Epithelial cell of prostate (primary cell): Measurements from ENCODE around the gene UBR4.

Source experiments
- DNase-seq: peaks from one replicate; pipeline ENCODE4 v3.0.0-alpha.2; 2011; ENCODE audit warnings: low read depth, low spot score
- H3K27ac ChIP-seq: fragments of 450-650 bp; 2 replicates; pipeline ENCODE4 v1.5.1; 2017; ENCODE audit warnings: mild to moderate bottlenecking

Gene UBR4

DNA sequence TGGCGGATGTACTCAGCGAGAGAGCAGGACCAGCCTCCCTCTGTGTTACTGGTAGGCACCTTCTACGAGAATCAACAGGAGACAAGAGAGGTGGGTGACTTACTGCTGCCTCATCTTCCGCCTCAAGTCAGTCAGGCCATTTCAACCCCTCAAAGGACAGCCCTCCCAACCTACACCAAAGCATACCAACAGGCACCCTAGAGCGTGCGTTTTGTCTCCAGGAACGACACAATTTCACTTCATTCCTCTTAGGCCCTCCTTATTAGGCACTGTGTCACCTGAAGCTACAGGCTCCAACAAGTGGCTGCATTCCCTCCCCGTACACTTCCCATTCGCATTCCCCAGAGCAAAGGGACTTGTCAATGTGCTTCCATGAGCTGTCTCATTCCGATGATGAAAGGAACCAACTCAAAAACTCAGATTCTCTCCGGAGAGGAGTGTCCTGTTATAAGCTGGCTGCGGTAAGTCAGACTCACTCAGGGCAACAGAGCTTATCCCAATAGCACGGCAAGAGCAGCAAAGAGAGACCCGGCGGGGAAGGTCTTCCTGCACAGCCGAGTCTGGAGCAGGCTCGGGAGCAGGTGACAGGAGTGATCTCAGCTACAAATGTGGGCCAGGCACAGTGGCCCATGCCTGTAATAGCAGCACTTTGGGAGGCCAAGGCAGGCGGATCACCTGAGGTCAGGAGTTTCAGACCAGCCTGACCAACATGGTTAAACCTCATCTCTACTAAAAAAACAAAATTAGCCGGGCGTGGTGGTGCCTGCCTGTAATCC is 133.0 kb downstream of the UBR4 start:
- no peak overlapping the region for H3K27ac ChIP-seq
- DNase-seq, result no peak

DNA sequence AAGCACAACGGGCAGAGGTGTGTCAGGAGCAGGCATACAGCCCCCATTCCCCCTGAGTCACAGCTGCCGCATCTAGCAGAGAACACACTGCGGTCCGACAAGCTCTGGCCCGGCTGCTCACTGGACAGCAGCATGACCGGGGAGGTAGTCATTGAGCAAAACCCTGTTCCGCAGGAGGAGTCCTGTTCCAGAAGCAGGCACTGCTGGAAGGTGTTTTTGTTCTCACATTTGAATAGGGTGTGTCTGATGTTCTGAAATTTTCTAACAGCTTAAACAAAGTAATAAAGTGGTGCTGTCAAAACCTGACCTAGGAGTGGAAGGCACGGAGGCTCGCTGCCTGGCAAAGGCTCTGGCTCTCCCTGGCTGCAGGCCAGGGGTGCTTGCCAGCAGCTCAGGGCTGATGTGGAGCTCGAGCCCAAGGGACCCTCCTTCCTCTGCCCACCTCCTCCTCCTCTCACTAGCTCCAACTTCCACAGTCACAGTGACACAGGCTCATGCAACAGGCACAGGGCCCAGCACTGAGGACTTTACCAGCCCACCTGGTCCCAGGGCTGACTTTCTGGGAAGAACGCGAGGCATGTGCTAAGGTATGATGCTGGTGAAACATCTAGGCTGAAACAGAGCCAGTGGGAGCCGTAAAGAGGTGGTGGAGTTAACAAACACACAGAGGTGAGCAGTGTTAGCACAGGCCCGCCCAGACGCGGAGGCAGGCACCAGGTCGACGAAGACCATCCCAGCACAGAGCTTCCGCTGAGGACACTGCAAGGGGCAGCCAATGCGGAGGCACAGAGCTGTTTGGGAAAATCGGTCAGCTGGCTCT is 135.0 kb downstream of the UBR4 start:
- peak; percentile 82 for DNase-seq
- H3K27ac ChIP-seq, result peak overlapping the region; percentile 81

DNA sequence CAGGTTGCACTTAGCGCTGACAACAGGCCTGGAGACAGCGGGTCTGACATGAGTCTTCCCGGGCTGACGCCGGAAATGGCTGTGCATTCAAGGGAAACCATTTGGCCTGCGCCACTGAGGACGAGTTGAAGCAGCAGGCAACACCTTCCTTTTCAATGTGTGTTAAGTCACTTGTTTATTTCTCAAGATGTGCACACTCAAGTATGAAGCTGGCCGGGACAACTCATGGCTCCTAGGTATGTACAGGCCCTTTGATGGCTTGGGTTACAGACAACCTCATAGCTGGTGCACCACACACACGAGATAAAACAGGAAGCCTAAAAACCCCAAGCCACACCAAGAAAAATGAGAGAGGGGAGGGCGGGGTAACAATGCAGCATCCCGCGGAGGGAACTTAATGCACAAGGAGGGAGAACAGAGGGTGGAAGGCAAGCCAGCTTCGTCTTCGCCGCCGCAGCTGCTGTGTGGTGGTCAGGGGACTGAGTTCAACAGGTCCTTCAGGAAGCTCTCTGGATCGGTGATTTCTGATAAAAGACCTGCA is 135.6 kb downstream of the UBR4 start:
- DNase-seq, result no peak
- H3K27ac ChIP-seq, result peak overlapping the region; percentile 81

DNA sequence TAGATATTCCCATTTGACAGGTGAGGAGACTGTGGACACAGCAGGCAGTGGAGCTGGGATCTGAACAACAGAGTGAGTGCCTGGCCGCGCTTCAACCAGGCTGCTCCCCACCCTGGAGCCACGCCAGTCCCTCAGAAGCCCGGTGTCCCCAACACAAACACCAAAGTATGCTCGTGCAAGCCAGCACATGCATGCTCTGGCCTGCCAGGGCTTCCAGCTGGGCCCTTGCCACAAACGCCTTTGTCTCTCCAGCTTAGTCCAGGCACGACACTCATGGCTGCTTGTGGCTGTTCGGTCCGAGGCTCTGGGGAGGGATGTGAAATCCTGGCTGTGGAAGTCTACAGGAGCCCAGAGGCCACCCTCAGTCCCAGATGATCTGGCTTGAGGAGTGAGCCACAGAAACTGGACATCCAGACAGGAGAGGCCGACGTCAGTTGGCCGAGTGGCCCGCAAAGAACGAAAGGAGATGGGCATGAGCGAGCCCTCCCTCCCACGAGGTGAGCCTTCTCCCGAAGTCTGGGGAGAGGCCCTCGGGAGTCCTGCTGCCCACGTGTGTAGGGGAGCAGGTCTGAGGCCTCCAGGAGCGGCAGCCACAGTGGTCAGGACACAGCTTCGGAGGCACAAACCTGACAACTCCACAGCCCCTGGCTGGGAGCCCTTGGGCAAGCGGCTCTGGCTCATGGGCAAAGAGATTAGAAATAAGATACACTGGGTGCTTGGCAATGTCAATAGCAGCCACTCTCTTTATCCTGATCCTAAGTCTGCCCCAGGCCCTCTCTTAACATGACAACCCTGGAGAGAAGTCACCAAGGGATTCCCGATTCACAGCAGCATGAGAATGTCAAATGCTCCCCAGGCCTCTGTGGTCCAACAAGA is 136.5 kb downstream of the UBR4 start:
- peak overlapping the region; percentile 81 for H3K27ac ChIP-seq
- no peak for DNase-seq

DNA sequence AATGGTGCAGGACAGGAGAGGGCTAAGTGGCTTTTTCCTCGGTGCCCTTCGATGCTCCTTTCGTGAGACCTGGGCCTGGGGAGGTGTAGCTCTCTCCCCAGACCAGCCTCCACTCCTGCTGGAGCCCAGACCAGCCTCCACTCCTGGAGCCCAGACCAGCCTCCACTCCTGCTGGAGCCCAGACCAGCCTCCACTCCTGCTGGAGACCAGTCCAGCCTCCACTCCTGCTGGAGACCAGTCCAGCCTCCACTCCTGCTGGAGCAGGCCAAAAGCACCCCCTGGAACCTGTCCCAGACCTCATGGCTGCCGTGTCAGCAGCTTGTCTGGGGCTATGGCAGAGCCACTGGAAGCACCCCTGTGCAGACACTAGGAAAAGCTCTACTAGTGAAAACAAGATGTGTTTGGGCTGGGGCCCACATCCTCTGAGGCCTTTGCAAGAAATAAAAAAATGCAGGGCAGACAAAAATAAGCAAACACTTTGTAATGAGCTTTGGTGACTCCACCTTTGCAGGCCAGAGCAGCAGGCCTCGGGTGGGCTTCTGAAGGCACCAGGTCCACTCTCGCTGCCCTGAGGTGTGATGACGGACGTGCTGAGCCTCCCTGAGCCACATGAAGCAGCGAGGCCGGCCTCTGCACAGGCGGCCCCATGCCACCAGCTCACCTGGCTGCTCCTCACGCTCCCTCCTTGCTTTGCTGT is 137.6 kb downstream of the UBR4 start:
- H3K27ac ChIP-seq, result no peak overlapping the region
- DNase-seq, result no peak

DNA sequence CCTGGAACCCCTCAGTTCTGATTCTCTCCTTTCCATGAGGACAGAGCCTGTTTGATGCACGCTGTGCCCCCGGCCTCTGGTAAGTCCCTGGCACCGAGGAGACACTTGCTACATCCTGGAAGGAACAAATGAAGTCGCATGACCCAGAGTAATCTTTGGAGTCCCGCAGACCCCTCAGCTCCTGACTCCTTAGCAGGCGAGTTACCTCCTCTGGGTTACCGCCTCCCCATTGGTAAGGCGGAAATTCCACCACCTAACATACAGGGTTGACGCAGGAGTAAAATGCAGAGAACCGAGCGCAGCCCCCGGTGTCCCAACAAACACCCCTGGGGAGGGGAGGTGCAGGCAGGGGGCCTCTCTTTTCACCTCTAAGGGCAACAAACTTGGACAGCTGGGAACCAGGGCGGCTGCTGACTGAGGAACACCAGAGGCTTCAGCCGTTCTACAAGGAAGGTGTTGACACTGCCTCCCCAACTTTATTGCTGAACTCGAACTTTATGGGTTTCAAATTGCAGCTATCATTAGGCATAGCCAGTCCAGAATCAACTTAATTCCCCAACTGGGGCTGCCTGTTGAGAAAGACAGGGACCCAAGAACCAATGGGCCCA is 138.3 kb downstream of the UBR4 start:
- no peak overlapping the region for H3K27ac ChIP-seq
- DNase-seq, result no peak

DNA sequence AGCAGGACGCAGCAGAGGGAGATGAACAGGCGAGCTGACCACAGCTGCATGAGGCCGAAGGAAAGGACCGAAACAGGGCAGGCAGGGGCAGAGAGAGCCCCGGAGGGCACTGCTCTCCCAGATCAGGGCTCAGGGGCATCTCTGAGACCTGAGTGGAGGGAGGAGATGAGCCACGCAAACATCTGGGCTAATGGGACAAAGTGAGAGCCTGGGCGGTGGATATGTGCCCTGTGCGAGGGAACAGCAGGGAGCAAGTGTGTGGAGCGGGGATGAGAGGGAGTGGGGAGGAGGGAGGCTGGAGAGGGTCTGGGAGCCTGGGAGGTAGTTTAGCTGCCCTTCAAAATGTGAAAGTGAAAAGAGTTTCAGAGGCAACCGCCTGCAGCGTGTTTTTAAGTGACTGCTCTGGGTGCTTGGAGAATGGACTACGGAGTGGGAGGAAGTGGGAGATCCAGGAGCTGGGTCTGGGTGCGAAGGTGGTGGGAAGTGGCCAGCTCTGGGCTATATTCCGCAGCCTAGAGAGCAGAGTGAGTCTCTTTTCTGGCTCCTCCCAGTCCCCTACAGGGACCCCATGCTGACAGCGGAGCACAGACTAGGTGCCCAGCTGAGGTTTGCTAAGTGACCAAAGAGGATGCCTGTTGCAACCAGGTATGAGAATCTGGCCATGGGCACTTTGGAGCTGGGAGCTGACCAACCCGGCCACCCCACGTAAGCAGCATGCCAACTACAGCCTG is 139.0 kb downstream of the UBR4 start:
- DNase-seq, result no peak
- H3K27ac ChIP-seq, result no peak overlapping the region

DNA sequence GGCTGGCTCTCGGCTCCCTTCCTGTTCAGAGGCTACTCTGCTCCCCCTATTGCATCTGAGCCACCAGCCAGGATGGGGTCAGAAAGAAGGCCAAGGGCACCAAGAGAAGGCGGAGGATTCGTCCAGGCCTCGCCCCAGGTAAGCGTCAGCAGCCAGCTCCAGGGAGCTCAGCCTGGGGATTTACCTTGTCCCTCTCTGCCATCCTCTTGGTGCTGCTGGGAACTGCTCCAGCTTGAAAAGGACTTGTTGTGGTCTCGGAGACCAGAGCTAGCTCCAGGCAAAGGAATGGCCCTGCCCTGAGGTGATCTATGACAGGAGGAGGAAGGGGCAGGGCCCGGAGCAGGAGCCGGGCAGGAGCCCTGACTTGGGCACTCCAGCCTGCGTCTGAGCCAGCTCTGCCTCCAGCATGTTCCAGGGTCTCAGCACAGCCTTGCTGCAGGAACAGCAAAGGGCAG is 139.8 kb downstream of the UBR4 start:
- no peak for DNase-seq
- H3K27ac ChIP-seq, result no peak overlapping the region

DNA sequence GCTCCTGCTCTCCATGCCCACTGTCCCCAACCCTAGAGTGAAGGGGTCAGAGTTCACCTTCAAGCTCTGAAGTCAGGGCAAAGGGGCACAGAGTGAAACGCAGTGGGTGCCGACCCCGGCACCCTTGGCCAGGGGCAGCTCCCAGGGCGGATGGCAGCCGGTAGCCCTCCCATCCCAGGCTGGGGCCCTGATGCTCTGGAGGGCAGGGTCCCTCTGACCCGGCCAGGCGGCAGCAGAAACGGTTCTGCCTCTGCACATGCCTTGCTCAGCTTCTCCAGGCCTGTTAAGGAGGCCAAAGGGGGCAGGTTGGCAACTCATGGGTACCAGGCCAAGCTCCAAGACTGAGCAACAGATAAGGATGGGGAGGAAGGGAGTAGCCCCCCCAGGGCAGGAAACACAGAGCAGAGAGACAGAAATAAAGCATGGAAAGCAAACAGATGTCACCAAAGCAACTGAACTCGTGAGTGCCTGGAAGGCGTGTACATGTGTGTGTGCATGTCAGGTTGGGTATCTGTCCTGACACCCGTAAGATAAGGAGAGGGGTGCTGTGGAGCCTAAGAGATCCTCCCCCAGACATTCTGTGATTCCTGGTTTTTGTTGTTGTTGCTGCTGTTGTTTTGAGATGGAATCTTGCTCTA is 141.3 kb downstream of the UBR4 start:
- no peak for DNase-seq
- no peak overlapping the region for H3K27ac ChIP-seq

DNA sequence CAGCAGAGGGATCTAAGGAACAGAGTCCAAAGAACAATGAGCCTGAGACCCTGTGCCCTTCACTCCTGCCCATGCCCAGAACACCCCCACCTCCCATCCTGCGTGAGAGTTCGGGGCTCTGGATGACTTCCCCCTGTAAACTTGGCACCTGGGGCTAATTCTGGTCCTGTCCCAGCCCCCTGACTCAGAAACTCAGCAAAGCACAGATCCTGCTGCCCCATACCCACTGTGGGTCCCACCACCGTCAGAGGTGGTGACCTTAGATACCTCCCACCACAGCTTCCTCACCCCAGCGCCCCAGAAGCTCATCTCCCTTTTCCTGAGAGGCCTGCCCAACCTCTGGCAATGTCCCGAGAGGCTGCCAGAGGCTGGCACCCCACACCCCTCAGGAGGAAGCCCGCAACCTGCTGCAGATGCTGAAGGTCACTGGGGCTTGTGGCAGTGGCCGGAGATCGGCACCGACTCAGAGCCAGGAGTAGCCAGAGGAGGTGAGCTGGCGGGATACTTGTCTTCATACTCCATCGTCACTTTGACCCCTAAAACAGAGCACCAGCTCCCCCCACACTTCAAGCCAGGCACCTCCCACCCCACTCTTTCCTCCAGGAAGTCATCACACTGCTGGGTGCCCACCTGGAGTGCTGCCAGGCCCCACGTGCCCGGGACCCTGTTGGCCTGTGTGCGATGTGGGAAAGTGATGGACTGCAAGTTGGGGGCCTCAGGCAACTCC is 142.0 kb downstream of the UBR4 start:
- H3K27ac ChIP-seq, result no peak overlapping the region

DNA sequence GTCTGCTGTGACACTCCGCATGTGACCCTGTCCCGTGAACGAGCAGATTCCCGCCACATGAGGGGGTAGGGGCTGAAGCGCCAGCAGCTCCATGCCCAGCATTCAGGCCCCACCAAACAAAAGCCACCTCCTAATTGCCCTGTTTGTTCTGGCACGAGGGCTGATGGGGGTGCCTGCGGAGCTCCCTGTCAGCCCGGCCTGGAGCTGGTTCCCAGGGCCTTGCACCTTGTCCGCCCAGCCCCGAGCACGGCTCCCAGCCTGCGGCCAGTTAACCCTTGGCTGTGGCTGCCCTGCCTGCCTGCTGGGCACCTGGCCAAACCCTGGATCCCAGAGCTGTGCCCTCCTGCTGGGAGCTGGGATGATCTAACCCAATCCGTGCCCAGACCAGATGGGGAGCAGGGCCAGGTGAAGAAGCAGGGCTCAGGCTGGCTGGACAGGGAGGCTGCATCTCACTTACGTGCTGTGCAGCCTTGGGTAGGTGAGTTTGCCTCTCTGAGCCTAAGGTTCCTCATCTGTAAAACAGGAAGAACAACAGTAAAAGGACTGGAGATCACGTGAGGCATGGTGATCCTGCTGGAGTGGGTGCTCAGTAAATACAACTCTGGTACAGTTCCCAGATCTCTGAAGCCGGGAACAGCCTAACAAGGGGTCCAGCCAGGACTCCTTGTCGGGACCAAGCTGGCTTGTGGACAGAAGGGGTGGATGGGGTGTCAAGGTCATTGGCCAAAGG is 142.7 kb downstream of the UBR4 start:
- DNase-seq, result no peak
- no peak overlapping the region for H3K27ac ChIP-seq

More for the DNA sequence above, 142.0 kb downstream of the UBR4 start:
- DNase-seq, result no peak

DNA sequence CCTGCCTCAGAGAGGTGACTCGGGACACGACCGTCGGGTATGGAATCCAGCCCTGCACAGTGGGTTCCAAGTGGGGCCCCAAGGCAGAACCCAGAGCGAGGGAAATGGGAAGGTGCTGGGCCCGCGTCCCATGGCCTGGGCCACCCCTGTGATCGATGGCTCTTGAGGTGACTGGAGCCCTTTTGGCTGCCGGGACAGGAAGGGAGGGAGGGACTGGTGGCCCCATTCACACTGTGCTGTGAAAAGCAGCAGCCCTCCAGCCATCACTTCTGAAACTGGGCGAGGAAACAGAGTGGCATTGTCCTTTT is 143.2 kb downstream of the UBR4 start:
- no peak overlapping the region for H3K27ac ChIP-seq

DNA sequence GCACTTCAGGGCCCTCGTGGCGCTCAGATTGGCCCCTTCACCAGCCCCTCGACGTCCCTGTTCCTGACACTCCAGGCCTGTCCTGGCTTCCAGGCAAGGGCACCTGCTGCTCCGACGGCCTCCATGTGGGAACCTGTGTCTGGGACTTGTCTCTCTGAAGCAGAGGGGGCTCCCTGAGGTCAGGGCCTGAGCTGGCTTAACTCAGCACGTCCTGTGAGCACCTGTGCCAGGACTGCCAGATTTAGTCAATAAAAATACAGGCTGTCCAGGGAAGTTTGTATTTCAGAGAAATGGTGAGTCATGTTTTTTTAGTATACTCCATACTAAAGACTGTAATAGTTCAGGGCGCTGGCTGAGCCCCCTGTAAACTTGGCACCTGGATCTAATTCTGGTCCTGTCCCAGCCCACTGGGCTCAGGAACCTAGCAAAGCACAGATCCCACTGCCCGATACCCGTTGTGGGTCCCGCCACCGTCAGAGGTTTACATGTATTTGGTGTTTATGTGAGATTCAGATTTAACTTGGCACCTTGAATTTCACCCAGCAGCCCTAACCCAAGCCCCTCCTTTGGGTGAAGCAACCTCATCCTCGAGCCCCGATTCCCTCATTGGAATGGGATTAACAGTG is 143.7 kb downstream of the UBR4 start:
- DNase-seq, result no peak

More for the DNA sequence above, 143.2 kb downstream of the UBR4 start:
- no peak for DNase-seq

DNA sequence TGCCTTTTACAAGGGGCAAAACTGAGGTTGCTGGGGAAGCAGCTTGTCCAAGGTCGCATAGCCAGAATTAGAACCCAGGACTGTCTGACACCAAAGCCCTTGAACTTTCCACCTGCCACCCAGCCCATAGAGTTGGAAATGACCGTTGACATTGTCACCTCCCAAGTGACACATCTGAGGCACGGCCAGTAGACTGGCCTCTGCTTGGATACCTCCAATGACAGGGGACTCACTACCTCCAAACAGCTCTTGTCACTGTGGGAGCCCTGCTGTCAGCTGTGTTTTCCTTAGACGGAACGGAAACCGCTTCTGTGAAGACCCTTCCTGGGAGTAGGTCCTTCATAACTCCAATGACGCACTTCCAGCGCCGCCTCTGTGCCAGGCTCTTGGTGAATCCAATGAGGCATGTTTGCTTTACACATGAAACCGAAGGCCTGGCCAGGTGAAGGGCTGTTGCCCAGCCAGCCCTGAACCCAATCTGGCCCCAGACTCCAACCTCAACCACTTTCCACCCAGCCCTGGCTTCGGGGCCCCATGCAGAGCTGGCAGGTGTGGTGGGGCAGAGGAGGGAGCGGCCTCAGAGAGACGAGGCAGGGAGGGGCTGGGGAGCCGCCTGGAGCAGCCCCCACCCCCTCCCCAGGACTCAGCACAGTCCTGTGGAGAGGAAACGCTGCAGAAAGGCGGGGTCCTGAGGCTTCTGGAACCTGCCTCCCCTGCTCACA is 144.4 kb downstream of the UBR4 start:
- H3K27ac ChIP-seq, result no peak overlapping the region
- DNase-seq, result no peak

More for the DNA sequence above, 143.7 kb downstream of the UBR4 start:
- H3K27ac ChIP-seq, result no peak overlapping the region

DNA sequence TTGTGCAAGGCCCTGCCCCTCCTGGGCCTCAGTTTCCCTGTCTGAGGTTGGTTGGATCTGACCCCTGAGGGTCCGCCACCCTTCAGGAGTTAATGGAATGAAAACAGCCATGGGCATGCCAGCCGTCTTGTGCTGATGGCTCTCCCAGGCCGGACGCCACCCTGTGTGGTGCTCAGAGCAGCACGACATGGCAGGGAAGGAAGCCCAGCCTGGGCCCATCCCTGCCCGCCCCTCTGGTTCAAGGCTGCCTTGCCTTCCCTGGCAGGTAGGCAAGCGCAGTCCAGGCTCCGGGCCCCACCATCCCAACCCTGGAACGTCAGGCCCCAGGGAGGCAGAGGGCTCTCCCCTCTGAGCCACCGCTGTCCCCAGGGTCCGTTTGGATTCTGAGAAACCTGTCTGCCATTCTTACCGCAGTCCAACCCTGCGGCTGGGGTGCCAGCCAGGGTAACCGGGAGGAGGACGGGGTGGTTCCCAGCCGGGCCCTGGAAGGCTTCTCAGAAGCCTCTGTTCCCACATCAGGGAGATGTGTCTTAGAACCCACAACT is 145.1 kb downstream of the UBR4 start:
- DNase-seq, result no peak
- no peak overlapping the region for H3K27ac ChIP-seq

DNA sequence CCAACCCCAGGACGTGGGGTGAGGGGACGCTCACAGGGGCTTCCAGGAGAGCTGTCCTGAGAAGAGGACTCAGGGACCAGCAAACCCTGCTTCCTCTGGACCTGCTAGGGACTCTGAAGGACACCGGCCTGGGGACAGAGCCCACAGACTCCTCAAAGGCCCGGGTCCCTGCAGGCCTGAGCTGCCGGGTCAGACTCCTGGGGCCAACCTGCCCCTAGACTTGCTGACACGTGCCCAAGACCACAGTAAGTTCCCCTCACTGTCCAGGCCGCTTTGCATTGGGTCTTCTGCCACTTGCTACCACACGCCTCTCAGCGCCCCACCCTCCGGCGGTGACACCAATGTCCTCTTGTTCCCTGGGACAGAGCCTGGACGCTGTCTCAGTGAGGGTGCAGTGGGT is 146.9 kb downstream of the UBR4 start:
- DNase-seq, result no peak
- H3K27ac ChIP-seq, result no peak overlapping the region
